GM12892 (cell line): ENCODE measurements around the gene DMC1.

Source experiments
- POLR2A ChIP-seq: IDR thresholded peaks from 2 replicates; pipeline ENCODE4 v1.6.1; 2011; ENCODE audit warnings: low read depth, low read length, control low read depth
- POLR2AphosphoS5 ChIP-seq: IDR thresholded peaks from 2 replicates; pipeline ENCODE4 v1.6.1; 2011; ENCODE audit warnings: low read depth, low read length, control low read depth
- TAF1 ChIP-seq: IDR thresholded peaks from 2 replicates; pipeline ENCODE4 v1.6.1; 2011; ENCODE audit warnings: low read depth, mild to moderate bottlenecking, control low read depth, low read length, borderline replicate concordance

GRCh38 chr22:38469306-38469781, 100.6 kb downstream of the DMC1 start:
- TF ChIP-seq POLR2A (no peak), POLR2AphosphoS5 (no peak), TAF1 (no peak)
